GM12878 (cell line): ENCODE measurements around the gene NCF4.

Experiments used
- EZH2 ChIP-seq: IDR thresholded peaks from 2 replicates; pipeline ENCODE4 v1.6.1; 2012; ENCODE audit warnings: low read depth, mild to moderate bottlenecking, control low read depth, inconsistent platforms, low read length, borderline replicate concordance; ENCODE audit not compliant: control insufficient read depth
- TAF1 ChIP-seq: IDR thresholded peaks from 2 replicates; pipeline ENCODE4 v1.6.1; 2011; ENCODE audit warnings: mild to moderate bottlenecking, low read depth, low read length, borderline replicate concordance
- TF ChIP-seq, protein P1 (sequence below), 3 experiments: IDR thresholded peaks in 2 of 3; conservative IDR thresholded peaks in 1 of 3; 2 replicates each; pipeline ENCODE4 v1.5.1; 2011; ENCODE audit warnings: low read depth in 3 of 3, low read length in 3 of 3, mild to moderate bottlenecking in 3 of 3, control low read depth in 2 of 3, moderate library complexity in 2 of 3, inconsistent platforms in 1 of 3, mixed read lengths in 1 of 3; ENCODE audit not compliant: control insufficient read depth in 2 of 3, insufficient read depth in 1 of 3; ENCODE audit errors: extremely low read depth in 1 of 3

DNA sequence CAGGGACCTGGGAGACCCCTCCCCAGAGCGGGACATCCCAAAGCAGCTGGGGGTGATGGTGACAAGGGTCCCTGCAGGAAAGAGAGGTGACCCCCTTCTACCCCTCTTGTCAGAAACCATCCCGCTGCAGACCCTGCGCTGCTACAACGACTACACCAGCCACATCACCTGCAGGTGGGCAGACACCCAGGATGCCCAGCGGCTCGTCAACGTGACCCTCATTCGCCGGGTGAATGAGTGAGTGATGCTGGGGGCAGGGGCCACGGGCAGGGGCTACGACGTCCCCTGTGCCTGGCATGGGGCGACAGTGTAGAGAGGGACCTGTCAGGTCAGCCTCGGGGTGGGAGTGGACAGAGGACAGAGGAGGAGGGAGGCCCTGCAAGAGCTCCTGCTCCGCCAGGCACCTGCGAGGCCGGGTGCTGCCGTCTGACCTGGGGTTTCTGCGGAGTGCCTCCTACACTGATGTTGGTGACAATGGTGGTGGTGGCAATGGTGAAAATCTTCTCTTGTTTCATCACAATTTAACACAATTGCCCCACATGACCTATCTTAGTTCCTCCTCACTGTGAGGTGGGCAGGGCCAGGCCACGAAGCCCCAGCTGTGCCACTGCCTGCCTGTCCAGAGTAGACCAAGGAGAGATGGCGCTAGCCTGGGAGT, 62.5 kb downstream of the NCF4 start:
- TF ChIP-seq EZH2 (no peak), TAF1 (no peak)
- TF ChIP-seq, protein P1, sequence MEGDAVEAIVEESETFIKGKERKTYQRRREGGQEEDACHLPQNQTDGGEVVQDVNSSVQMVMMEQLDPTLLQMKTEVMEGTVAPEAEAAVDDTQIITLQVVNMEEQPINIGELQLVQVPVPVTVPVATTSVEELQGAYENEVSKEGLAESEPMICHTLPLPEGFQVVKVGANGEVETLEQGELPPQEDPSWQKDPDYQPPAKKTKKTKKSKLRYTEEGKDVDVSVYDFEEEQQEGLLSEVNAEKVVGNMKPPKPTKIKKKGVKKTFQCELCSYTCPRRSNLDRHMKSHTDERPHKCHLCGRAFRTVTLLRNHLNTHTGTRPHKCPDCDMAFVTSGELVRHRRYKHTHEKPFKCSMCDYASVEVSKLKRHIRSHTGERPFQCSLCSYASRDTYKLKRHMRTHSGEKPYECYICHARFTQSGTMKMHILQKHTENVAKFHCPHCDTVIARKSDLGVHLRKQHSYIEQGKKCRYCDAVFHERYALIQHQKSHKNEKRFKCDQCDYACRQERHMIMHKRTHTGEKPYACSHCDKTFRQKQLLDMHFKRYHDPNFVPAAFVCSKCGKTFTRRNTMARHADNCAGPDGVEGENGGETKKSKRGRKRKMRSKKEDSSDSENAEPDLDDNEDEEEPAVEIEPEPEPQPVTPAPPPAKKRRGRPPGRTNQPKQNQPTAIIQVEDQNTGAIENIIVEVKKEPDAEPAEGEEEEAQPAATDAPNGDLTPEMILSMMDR (IDR thresholded peaks at IDR 0.05 in 2 of 3, conservative IDR thresholded peaks at IDR 0.05 in 1 of 3; ENCODE audit: control insufficient read depth in 2 of 3, extremely low read depth in 1 of 3, insufficient read depth in 1 of 3, low read depth in 3 of 3, low read length in 3 of 3), result no peak
